Measurements from ENCODE around the gene MYO1B. TPM values are rescaled to one million over a fixed set of nuclear protein-coding genes. Genes with fewer than 3 reads are reported as not detected.

Gene MYO1B
- total and polyA plus RNA-seq, 2 of the 8 experiments (the other 6 are each of a cell fraction or from before 2014, with no cell fraction given): 15.5 to 61.2 TPM

GRCh38 chr2:191245869-191246531 is 796 bp downstream of the MYO1B start (continued):
- TF ChIP-seq RAD21 (IDR thresholded peaks at IDR 0.05 in 1 of 2, conservative IDR thresholded peaks at IDR 0.05 in 1 of 2; ENCODE audit: low read depth in 2 of 2, low read length in 2 of 2) (no peak), CHD2 (IDR thresholded peaks at IDR 0.05; ENCODE audit: low read length) (no peak), SUZ12 (IDR thresholded peaks at IDR 0.05; ENCODE audit: low read length) (no peak)

Measured in H1 (cell line).